GM23338 (cell line): ENCODE data around the gene STIM1.

ENCODE experiments used
- CTCF ChIP-seq, 2 experiments: fragments of 200-600 bp in 1 of 2; sonication (generic) in 1 of 2; conservative IDR thresholded peaks; 2 replicates each; pipeline versions ENCODE4 v1.5.1 to v1.6.1; 2016 to 2017; ENCODE audit warnings: antibody characterized with exemption in 2 of 2, low read depth in 2 of 2, mild to moderate bottlenecking in 2 of 2, moderate library complexity in 1 of 2
- EZH2phosphoT487 ChIP-seq: fragments of 200-600 bp; sonication (generic); IDR thresholded peaks from one replicate; pipeline ENCODE4 v1.8.1; 2018; ENCODE audit warnings: antibody characterized with exemption; ENCODE audit not compliant: unreplicated experiment
- TF ChIP-seq, protein P1 (sequence below): IDR thresholded peaks from one replicate; pipeline ENCODE4 v1.6.1; 2018; ENCODE audit warnings: antibody characterized with exemption; ENCODE audit not compliant: unreplicated experiment
- TF ChIP-seq, protein P2 (sequence below): IDR thresholded peaks from 2 replicates; pipeline ENCODE4 v1.6.1; 2016; ENCODE audit warnings: antibody characterized with exemption

DNA sequence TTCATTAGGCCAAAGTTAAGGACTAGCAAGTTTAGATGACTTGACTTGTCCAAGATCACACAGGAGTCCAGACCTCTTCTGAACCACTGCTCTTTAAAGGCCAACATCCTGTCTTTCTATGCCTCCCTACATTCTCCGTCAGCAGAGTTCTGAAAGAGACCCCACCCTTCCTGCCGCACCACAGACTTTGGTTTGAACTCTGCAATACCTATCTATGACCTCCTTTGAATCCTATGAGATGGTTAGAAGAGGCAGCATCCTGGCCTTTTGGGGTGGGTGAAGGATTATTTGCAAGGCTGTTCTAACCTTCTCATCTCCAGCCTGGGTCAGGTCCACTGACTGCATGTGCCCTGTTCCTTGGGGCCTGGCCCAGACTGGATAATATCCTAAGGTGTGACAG lies 234.8 kb downstream of the STIM1 start:
- no peak for TF ChIP-seq CTCF (conservative IDR thresholded peaks at IDR 0.05; ENCODE audit: low read depth in 2 of 2)
- TF ChIP-seq, protein P1, sequence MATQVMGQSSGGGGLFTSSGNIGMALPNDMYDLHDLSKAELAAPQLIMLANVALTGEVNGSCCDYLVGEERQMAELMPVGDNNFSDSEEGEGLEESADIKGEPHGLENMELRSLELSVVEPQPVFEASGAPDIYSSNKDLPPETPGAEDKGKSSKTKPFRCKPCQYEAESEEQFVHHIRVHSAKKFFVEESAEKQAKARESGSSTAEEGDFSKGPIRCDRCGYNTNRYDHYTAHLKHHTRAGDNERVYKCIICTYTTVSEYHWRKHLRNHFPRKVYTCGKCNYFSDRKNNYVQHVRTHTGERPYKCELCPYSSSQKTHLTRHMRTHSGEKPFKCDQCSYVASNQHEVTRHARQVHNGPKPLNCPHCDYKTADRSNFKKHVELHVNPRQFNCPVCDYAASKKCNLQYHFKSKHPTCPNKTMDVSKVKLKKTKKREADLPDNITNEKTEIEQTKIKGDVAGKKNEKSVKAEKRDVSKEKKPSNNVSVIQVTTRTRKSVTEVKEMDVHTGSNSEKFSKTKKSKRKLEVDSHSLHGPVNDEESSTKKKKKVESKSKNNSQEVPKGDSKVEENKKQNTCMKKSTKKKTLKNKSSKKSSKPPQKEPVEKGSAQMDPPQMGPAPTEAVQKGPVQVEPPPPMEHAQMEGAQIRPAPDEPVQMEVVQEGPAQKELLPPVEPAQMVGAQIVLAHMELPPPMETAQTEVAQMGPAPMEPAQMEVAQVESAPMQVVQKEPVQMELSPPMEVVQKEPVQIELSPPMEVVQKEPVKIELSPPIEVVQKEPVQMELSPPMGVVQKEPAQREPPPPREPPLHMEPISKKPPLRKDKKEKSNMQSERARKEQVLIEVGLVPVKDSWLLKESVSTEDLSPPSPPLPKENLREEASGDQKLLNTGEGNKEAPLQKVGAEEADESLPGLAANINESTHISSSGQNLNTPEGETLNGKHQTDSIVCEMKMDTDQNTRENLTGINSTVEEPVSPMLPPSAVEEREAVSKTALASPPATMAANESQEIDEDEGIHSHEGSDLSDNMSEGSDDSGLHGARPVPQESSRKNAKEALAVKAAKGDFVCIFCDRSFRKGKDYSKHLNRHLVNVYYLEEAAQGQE: no peak
- TF ChIP-seq, protein P2, sequence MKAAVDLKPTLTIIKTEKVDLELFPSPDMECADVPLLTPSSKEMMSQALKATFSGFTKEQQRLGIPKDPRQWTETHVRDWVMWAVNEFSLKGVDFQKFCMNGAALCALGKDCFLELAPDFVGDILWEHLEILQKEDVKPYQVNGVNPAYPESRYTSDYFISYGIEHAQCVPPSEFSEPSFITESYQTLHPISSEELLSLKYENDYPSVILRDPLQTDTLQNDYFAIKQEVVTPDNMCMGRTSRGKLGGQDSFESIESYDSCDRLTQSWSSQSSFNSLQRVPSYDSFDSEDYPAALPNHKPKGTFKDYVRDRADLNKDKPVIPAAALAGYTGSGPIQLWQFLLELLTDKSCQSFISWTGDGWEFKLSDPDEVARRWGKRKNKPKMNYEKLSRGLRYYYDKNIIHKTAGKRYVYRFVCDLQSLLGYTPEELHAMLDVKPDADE: no peak
- TF ChIP-seq EZH2phosphoT487: no peak
